HG03097 (cell line): ENCODE data around the gene SNAPC2.
"Not testable (repeated sequence)": the region's sequence is repeated elsewhere in the genome, so short reads cannot be mapped to it uniquely, and the experiment has no call there.

Experiments
- ATAC-seq: cut with Tn5 transposase; IDR thresholded peaks from one replicate; pipeline ENCODE4 v1.9.1; 2021; ENCODE audit not compliant: unreplicated experiment, low FRiP score

SNAPC2 gene

DNA sequence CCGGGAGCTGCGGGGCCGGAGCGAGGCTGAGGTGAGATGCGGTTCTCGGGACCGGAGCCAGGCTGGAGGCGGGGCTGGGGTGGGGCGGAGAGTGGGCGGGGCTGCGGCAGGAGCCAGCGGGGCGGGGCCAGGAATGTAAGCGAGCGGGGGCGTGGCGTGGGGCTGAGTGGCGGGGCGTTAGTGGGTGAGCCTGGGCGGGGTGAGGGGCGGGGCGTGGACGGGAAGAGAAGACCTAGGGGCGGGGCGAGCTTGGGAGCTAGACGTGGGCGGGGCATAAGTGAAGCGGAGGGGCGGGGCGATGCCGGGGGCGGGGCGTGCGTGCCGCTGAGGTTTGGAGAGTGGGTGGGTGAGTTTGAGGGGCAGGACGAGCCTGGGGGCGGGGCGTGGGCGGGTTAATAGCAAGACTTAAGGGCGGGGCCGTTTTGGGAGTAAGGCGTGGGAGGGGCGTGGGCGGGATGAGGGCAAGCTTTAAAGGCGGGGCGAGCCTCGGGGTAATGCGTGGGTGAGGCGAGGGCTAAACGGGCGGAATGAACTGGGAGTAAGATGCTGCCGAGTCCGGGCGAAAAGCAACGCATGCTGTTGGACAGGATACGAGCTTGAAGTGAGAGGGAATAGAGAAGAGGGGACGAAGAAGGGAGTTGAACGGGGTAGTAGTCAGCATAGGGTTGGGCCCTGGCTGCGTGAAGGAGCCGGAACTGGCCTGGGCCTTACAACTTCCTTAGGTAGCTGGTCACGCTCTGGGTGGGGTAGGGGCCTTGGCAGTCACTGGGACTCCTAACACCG is 572 bp downstream of the SNAPC2 start:
- ATAC-seq, result peak; percentile 39

- no peak for ATAC-seq
Observed at GRCh38 chr19:7921302-7921966, 1.3 kb downstream of the SNAPC2 start.

DNA sequence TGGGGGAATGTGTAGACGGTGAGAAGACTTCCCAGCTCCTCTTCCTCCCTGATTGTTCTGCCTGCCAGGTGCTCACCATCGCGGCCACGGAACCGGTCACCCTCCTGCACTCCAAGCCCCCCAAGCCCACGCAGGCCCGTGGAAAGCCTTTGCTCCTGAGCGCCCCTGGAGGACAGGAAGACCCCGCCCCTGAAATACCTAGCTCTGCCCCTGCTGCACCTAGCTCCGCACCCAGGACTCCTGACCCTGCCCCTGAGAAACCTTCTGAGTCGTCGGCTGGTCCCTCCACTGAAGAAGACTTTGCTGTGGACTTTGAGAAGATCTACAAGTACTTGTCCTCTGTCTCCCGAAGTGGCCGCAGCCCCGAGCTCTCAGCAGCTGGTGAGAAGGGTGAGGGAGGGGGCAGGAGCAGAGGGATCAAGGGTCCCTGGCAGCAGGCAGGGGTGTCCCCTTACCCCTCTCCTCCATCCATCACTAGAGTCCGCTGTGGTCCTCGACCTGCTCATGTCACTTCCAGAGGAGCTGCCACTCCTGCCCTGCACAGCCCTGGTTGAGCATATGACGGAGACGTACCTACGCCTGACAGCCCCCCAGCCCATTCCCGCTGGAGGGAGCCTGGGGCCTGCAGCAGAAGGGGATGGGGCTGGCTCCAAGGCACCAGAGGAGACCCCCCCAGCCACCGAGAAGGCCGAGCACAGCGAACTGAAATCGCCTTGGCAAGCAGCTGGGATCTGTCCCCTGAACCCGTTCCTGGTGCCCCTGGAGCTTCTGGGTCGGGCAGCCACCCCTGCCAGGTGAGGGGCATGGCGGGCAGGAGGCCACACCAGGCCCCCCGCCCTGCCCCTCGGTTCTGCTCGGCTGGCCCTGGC is 2.1 kb downstream of the SNAPC2 start:
- no peak for ATAC-seq

- no peak for ATAC-seq
Observed at GRCh38 chr19:7922836-7923195, 2.7 kb downstream of the SNAPC2 start.

GRCh38 chr19:7923295-7924191 is 3.4 kb downstream of the SNAPC2 start:
- ATAC-seq, result no peak

DNA sequence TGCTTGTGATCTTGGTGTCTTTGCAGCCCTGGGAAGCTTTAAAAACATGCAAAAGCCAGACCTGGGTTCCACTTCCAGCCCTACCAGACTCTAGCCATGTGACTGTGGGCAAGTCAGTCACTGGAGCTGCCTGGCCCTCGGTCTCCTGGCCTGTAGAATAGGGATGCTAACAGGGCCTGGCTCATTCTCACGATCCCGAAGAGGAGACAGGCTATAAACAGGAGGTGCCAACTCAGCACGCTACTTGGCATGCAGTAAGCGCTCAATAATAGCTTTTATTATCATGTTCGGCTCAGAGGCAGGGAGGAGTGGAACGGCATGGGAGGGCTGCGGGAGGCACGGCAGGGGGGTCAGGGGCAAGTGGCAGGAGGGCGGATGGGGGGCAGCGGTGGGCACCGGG is 4.1 kb downstream of the SNAPC2 start:
- no peak for ATAC-seq

DNA sequence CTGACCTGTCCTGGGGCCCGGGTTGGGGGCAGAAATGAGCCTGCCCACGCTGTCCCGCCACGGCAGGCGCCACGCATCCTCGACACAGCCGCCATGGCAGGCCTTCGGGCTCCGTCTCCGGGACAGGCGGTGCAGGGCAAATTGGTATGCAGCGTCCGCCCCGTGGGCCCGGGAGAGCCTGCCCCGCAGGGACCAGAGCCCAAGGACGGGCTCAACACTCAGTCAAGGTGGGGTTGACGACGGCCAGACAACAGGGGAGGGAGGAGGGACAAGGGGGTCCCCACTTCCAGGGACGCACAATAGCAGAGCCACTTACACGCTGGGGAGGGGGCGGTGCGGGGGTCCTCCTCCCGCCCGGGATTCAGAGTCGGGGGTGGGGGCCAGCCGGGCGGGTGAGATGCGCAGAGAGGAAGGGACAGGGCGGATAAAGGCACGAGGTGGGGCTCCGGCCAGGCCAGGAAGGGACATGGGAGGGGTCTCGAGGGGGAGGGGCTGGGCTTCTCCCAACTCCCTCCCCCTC is 4.6 kb downstream of the SNAPC2 start:
- ATAC-seq, result no peak

DNA sequence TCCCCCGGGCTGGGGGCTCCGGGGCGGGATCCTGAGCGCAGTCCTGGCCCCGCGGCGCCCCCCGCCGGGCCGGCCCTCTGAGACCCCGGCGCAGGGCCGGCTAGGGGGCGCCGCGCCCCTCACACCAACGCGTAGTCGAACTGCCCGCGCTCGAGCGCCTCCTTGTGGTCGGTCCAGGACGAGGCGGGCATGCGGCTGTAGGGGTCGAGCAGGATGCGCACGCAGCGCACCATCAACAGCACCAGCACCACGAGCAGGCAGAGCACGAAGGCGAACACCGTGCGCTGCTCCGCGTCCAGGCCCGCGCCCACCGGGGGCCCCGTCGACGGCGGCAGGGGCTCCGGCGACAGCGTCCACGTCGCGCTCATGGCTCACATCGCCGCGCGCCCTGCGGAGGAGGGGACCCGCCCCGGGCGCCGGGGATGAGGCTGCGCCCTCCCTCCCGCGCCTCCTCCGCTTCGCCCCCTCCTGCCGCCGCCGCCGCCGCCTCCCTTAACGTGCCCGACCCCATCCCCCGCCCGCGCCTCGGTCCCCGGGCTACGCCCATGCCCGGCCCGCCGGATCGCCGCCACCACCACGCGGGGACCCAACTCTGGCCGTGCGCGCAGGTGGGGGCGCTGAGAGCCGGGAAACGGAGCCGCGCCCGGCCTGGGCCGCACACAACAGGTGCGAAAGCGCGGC is 5.2 kb downstream of the SNAPC2 start:
- no peak for ATAC-seq

- no peak for ATAC-seq
Observed at GRCh38 chr19:7926021-7926726, 6.0 kb downstream of the SNAPC2 start, which contains the start of gene CTXN1. CTXN1 (minus strand) TSS chr19:7926135; CDS start chr19:7925538, 597 bp downstream.

- no peak for ATAC-seq
Observed at GRCh38 chr19:7926727-7927604, 6.8 kb downstream of the SNAPC2 start.

GRCh38 chr19:7927605-7928333 is 7.6 kb downstream of the SNAPC2 start:
- no peak for ATAC-seq

DNA sequence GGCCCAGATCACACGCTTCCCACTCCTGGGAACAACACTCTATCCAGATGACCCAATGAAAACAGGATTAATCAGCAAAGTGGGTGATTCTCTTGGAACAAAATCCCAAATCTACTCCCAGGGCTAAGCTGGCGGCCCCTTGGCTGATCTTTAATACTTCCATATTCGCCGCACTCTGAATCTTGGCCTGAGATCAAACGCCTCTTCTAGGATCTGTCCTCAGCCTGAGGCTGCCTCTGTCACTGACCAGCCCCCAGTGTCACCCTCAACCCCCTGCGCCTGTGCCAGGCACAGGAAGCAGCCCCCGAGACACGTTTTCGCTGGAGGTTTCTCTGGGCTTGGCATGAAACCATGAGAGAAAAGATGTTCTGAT is 8.2 kb downstream of the SNAPC2 start:
- ATAC-seq, result no peak

DNA sequence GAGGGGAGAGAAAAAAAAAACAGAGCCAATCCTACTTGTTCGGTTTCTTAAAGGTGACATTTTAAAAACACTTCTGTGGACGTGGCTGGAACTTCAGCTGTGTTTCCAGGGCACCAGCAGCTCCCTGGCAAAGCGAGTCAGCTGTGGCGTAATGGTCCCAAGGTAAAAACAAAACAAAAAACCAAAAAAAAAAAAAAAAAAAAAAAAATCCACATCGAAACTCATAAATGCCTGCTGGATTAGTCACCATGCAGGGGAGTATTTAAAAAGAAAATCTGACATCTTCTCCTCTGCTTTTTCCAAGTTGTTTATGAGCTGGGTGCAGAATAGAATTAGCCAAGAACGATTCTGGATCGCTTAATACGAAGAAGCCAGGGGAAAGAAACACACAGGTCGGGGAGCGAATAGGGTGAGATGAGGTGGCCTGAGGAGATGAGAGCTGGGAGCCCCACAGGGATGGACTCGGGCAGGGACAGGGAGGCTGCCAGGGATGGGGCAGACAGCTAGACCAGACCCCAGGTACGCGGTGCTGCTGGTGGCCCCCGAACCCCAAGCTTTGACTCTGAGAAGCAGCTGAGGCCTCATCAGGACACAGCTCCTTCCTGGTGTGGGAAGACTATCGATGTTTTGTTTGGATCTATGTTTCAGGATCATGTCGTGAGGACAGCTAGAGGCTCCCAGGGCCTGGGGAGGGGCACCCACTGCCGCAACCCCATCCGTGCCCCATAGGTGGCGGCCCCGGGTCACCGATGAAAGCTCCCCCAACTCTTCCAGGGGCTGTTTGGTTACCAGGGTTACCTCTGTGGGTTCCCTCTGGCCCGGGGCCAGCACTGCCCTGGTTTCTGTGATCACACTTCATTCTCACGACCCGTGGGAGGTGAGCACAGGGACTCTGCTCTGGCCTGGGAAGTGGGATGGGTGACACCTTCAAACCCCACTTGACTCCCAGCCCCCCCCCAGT is 8.9 kb downstream of the SNAPC2 start:
- no peak for ATAC-seq

- ATAC-seq, result not testable (repeated sequence)
Observed at GRCh38 chr19:7930030-7930429, 9.9 kb downstream of the SNAPC2 start.

DNA sequence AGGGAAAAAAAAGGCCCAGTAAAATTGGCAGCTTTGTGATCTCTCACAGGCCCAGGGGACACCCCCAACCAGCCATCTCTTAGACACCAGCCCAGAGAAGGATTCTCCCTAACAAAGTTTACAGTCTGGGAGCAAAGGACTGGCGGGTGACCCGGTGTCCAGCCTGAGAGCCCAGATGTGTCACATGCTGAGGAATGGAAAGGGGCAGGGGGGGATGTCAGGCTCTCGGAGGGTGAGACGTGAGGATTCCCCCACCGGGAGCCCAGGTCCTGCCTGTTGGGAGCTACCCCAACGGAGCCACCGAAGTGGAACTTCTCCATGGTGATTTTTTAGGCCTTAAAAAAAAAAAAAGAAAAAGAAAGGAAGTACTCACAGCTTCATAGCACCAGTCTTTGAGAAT is 10.6 kb downstream of the SNAPC2 start:
- no peak for ATAC-seq
